OCI-LY1 (cell line): ENCODE results near the gene FGF7.

Source experiments
- H2AFZ ChIP-seq: fragments of 200-600 bp; sonication (generic), shearing (Covaris generic); 2 replicates; pipeline ENCODE4 v1.6.0; 2014; ENCODE audit warnings: antibody characterized with exemption, mild to moderate bottlenecking, low read length
- H3F3A ChIP-seq: fragments of 200-600 bp; sonication (generic), shearing (Covaris generic); 2 replicates; pipeline ENCODE4 v1.6.0; 2014; ENCODE audit warnings: mild to moderate bottlenecking, antibody characterized with exemption, low read length, moderate library complexity; ENCODE audit not compliant: insufficient read depth
- H3K27ac ChIP-seq: fragments of 200-600 bp; sonication (generic); 2 replicates; pipeline ENCODE4 v1.5.1; 2014; ENCODE audit warnings: low read length, mixed run types, mild to moderate bottlenecking, low read depth; ENCODE audit not compliant: poor library complexity, severe bottlenecking
- H3K27me3 ChIP-seq: fragments of 200-600 bp; sonication (generic); 2 replicates; pipeline ENCODE4 v1.6.0; 2014; ENCODE audit warnings: antibody characterized with exemption, mild to moderate bottlenecking, low read length, moderate library complexity; ENCODE audit not compliant: insufficient read depth
- H3K36me3 ChIP-seq: fragments of 200-600 bp; sonication (generic); 2 replicates; pipeline ENCODE4 v1.6.1; 2014; ENCODE audit warnings: mild to moderate bottlenecking, antibody characterized with exemption, low read length, moderate library complexity, mixed read lengths; ENCODE audit not compliant: insufficient read depth
- H3K4me1 ChIP-seq: fragments of 200-600 bp; sonication (generic); 2 replicates; pipeline ENCODE4 v1.5.1; 2014; ENCODE audit warnings: mild to moderate bottlenecking, low read length, moderate library complexity; ENCODE audit not compliant: insufficient read depth, severe bottlenecking
- H3K4me2 ChIP-seq: fragments of 200-600 bp; sonication (generic), shearing (Covaris generic); 2 replicates; pipeline ENCODE4 v1.6.1; 2014; ENCODE audit warnings: low read length
- H3K4me3 ChIP-seq: fragments of 200-600 bp; sonication (generic); 2 replicates; pipeline ENCODE4 v1.5.1; 2014; ENCODE audit warnings: low read length, low read depth, mild to moderate bottlenecking, mixed read lengths; ENCODE audit not compliant: poor library complexity, severe bottlenecking
- H3K79me2 ChIP-seq: fragments of 200-600 bp; shearing (Covaris generic); 2 replicates; pipeline ENCODE4 v1.6.1; 2016; ENCODE audit warnings: mixed run types, low read length, mixed read lengths; ENCODE audit not compliant: insufficient read depth
- H3K9ac ChIP-seq: fragments of 200-600 bp; sonication (generic), shearing (Covaris generic); 2 replicates; pipeline ENCODE4 v1.6.1; 2014; ENCODE audit warnings: mild to moderate bottlenecking, low read length, mixed read lengths
- H3K9me2 ChIP-seq: fragments of 200-600 bp; sonication (generic), shearing (Covaris generic); 2 replicates; pipeline ENCODE4 v1.6.1; 2014; ENCODE audit warnings: low read depth, mild to moderate bottlenecking, low read length, mixed read lengths
- H3K9me3 ChIP-seq: fragments of 200-600 bp; shearing (Covaris generic); 2 replicates; pipeline ENCODE4 v1.6.1; 2014; ENCODE audit warnings: low read length, mixed read lengths
- H4K20me1 ChIP-seq: fragments of 200-600 bp; sonication (generic), shearing (Covaris generic); 2 replicates; pipeline ENCODE4 v1.6.0; 2016; ENCODE audit warnings: mild to moderate bottlenecking, low read length; ENCODE audit not compliant: insufficient read depth
- CTCF ChIP-seq: fragments of 200-600 bp; sonication (generic), shearing (Covaris generic); IDR thresholded peaks from 2 replicates; pipeline ENCODE4 v1.5.1; 2017; ENCODE audit warnings: mild to moderate bottlenecking, antibody characterized with exemption, low read length, moderate library complexity, mixed read lengths
- EZH2 ChIP-seq: fragments of 200-600 bp; sonication (generic), shearing (Covaris generic); IDR thresholded peaks from 2 replicates; pipeline ENCODE4 v1.8.0; 2017; ENCODE audit warnings: borderline replicate concordance, mixed run types, mild to moderate bottlenecking, antibody characterized with exemption, low read length, moderate library complexity, mixed read lengths

FGF7 gene

GRCh38 chr15:49427372-49427771, 4.3 kb downstream of the FGF7 start:
- H3K36me3 ChIP-seq: no peaks in the 10 kb centered on the region
- no peak overlapping the region for H2AFZ ChIP-seq
- TF ChIP-seq EZH2 (no peak), CTCF (no peak)
- no peak overlapping the region for H3K27ac ChIP-seq
- no peaks in the 10 kb centered on the region for H3K4me1 ChIP-seq
- H3K27me3 ChIP-seq: no peaks in the 10 kb centered on the region
- H3F3A ChIP-seq: no peaks in the 10 kb centered on the region
- no peaks in the 10 kb centered on the region for H3K79me2 ChIP-seq
- H3K9ac ChIP-seq: no peak overlapping the region
- H3K4me2 ChIP-seq: no peak overlapping the region
- H4K20me1 ChIP-seq: no peaks in the 10 kb centered on the region
- no peaks in the 10 kb centered on the region for H3K9me2 ChIP-seq
- H3K4me3 ChIP-seq: no peak overlapping the region
- no peaks in the 10 kb centered on the region for H3K9me3 ChIP-seq

- Histone ChIP-seq H3K36me3 (no peaks in the 10 kb centered on the region), H3F3A (no peaks in the 10 kb centered on the region), H3K79me2 (no peaks in the 10 kb centered on the region), H3K27ac (no peak overlapping the region), H3K9ac (no peak overlapping the region), H3K27me3 (no peaks in the 10 kb centered on the region), H3K9me2 (no peaks in the 10 kb centered on the region), H4K20me1 (no peaks in the 10 kb centered on the region), H3K4me2 (no peak overlapping the region), H3K4me3 (no peak overlapping the region), H3K9me3 (no peaks in the 10 kb centered on the region), H3K4me1 (no peaks in the 10 kb centered on the region), H2AFZ (no peak overlapping the region)
- no peak for TF ChIP-seq CTCF
- no peak for TF ChIP-seq EZH2
These were observed 5.5 kb downstream of the FGF7 start for GRCh38 chr15:49428409-49429095.

- Histone ChIP-seq H3K4me3 (no peak overlapping the region), H3F3A (no peaks in the 10 kb centered on the region), H3K4me1 (no peaks in the 10 kb centered on the region), H4K20me1 (no peaks in the 10 kb centered on the region), H3K36me3 (no peaks in the 10 kb centered on the region), H3K9me3 (no peaks in the 10 kb centered on the region), H3K4me2 (no peak overlapping the region), H2AFZ (no peak overlapping the region), H3K27ac (no peak overlapping the region), H3K9ac (no peak overlapping the region), H3K27me3 (no peaks in the 10 kb centered on the region), H3K9me2 (no peaks in the 10 kb centered on the region), H3K79me2 (no peaks in the 10 kb centered on the region)
- TF ChIP-seq CTCF (no peak), EZH2 (no peak)
These were observed 7.0 kb downstream of the FGF7 start for GRCh38 chr15:49430046-49430445.
